D721Med (cell line): ENCODE data around the gene DDX21.

ENCODE experiments used
- DNase-seq: peaks from one replicate; pipeline ENCODE4 v3.0.0; 2011; ENCODE audit warnings: low spot score; ENCODE audit not compliant: insufficient read length
- FAIRE-seq: peaks from 2 replicates; lab custom pipeline; 2011; peaks lifted over from hg19 to GRCh38; lab: Jason Lieb, UNC
- CTCF ChIP-seq: IDR thresholded peaks from 2 replicates; pipeline ENCODE4 v1.5.1; 2012; ENCODE audit warnings: mild to moderate bottlenecking, control low read depth; ENCODE audit not compliant: insufficient read depth; ENCODE audit errors: missing control alignments

Gene DDX21

GRCh38 chr10:68950598-68950997 is 5.4 kb upstream of the DDX21 start:
- TF ChIP-seq CTCF, result no peak
- no peak for DNase-seq
- no peak for FAIRE-seq

DNA sequence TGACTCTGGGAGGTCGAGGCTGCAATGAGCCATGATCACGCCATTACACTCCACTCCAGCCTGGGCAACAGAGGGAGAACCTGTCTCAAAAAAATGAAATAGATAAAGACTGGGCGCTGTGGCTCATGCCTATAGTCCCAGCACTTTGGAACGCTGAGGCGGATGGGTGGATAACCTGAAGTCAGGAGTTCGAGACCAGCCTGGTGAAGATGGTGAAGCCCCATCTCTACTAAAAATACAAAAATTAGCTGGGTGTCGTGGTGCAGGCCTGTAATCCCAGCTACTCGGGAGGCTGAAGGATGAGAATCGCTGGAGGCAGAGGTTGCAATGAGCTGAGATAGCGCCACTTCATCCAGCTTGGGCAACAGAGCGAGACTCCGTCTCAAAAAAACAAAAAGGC is 1.1 kb upstream of the DDX21 start:
- no peak for TF ChIP-seq CTCF
- FAIRE-seq (no peak), DNase-seq (no peak)

DNA sequence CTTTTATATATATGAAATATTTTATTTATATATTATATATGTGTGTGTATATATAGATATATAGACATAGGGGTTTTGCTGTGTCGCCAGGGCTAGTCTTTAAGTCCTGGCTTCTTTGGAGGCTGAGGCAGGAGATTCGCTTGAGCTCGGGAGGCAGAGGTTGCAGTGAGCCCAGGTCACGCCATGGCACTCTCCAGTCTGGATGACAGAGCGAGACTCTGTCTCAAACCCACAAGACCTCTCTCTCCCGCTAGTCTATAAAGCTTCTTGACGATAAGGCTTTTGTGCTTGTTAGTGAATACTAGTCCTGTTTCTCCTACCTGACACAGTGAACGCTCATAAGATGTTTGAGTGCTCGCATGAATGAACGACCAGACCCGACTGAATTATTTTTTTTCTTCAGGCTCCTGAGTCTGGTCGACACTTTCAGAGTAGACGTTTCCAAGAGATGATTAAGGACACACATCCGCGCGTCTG is 577 bp upstream of the DDX21 start:
- TF ChIP-seq CTCF, result no peak
- FAIRE-seq (no peak), DNase-seq (no peak)

- FAIRE-seq (no peak), DNase-seq (no peak)
- TF ChIP-seq CTCF, result no peak
These were observed 1.3 kb downstream of the DDX21 start for GRCh38 chr10:68957284-68957615.

GRCh38 chr10:68957654-68958053 is 1.7 kb downstream of the DDX21 start:
- no peak for TF ChIP-seq CTCF
- no peak for FAIRE-seq

GRCh38 chr10:68959695-68960527 is 3.9 kb downstream of the DDX21 start:
- no peak for DNase-seq
- no peak for FAIRE-seq
- TF ChIP-seq CTCF, result no peak

More at GRCh38 chr10:68957654-68958053, 1.7 kb downstream of the DDX21 start:
- no peak for DNase-seq

- no peak for TF ChIP-seq CTCF
- FAIRE-seq, result no peak
- no peak for DNase-seq
These were observed 7.2 kb downstream of the DDX21 start for GRCh38 chr10:68963151-68963550.
